DOHH2 (cell line): Measurements from ENCODE around the gene TSLP.

Experiments used
- H3F3A ChIP-seq: fragments of 200-600 bp; sonication (generic), shearing (Covaris generic); 2 replicates; pipeline ENCODE4 v1.6.0; 2016; ENCODE audit warnings: antibody characterized with exemption, mild to moderate bottlenecking; ENCODE audit not compliant: control insufficient read depth, insufficient read depth
- H3K27ac ChIP-seq: fragments of 200-600 bp; sonication (generic); 2 replicates; pipeline ENCODE4 v1.5.1; 2014; ENCODE audit warnings: low read depth, mild to moderate bottlenecking, low read length, moderate library complexity
- H3K27me3 ChIP-seq: fragments of 200-600 bp; sonication (generic); 2 replicates; pipeline ENCODE4 v1.6.1; 2014; ENCODE audit warnings: mild to moderate bottlenecking, low read length, mixed read lengths; ENCODE audit not compliant: control insufficient read depth
- H3K36me3 ChIP-seq: fragments of 200-600 bp; sonication (generic); 2 replicates; pipeline ENCODE4 v1.6.1; 2014; ENCODE audit warnings: mild to moderate bottlenecking, low read length, moderate library complexity, mixed read lengths; ENCODE audit not compliant: control insufficient read depth
- H3K4me1 ChIP-seq: fragments of 200-600 bp; sonication (generic); 2 replicates; pipeline ENCODE4 v1.6.1; 2014; ENCODE audit warnings: mild to moderate bottlenecking, low read length, mixed read lengths; ENCODE audit not compliant: control insufficient read depth
- H3K4me2 ChIP-seq: fragments of 200-600 bp; sonication (generic); 2 replicates; pipeline ENCODE4 v1.6.0; 2014; ENCODE audit warnings: mild to moderate bottlenecking, low read length, moderate library complexity
- H3K4me3 ChIP-seq: fragments of 200-600 bp; sonication (generic); 2 replicates; pipeline ENCODE4 v1.5.1; 2014; ENCODE audit warnings: mild to moderate bottlenecking, low read length, mixed read lengths
- H3K79me2 ChIP-seq: fragments of 200-600 bp; sonication (generic); 2 replicates; pipeline ENCODE4 v1.6.1; 2014; ENCODE audit warnings: mild to moderate bottlenecking, low read length, mixed read lengths; ENCODE audit not compliant: control insufficient read depth
- H3K9me2 ChIP-seq: fragments of 200-600 bp; sonication (generic); replicated peaks from 2 replicates; pipeline ENCODE4 v1.6.1; 2014; ENCODE audit warnings: mild to moderate bottlenecking, low read length, mixed read lengths; ENCODE audit not compliant: control insufficient read depth
- H3K9me3 ChIP-seq: fragments of 200-600 bp; sonication (generic); 2 replicates; pipeline ENCODE4 v1.6.1; 2014; ENCODE audit warnings: antibody characterized with exemption, low read length, mixed read lengths; ENCODE audit not compliant: control insufficient read depth, insufficient read depth
- H4K20me1 ChIP-seq: fragments of 200-600 bp; sonication (generic); 2 replicates; pipeline ENCODE4 v1.6.0; 2014; ENCODE audit warnings: low read depth, mild to moderate bottlenecking, antibody characterized with exemption, low read length, moderate library complexity; ENCODE audit not compliant: control insufficient read depth, insufficient read depth
- CTCF ChIP-seq: fragments of 200-600 bp; sonication (generic); IDR thresholded peaks from one replicate; pipeline ENCODE4 v1.5.1; 2014; ENCODE audit warnings: antibody characterized with exemption, mild to moderate bottlenecking, low read depth, low read length; ENCODE audit not compliant: poor library complexity, severe bottlenecking
- EZH2phosphoT487 ChIP-seq: fragments of 200-600 bp; sonication (generic); IDR thresholded peaks from 2 replicates; pipeline ENCODE4 v1.6.1; 2017; ENCODE audit warnings: borderline replicate concordance, mild to moderate bottlenecking, antibody characterized with exemption, low read length, moderate library complexity, mixed read lengths

The TSLP gene

GRCh38 chr5:111122398-111122797, 50.9 kb downstream of the TSLP start:
- Histone ChIP-seq H3K36me3 (peaks cover 94% of the 10 kb centered on the region), H3K27me3 (no peaks in the 10 kb centered on the region), H3K79me2 (peaks cover 3% of the 10 kb centered on the region), H3K9me2 (no peaks in the 10 kb centered on the region), H3F3A (peaks cover 3% of the 10 kb centered on the region; the same call in 1 of the 2 replicates), H3K27ac (no peak overlapping the region), H3K4me2 (no peak overlapping the region), H3K4me1 (no peaks in the 10 kb centered on the region), H3K4me3 (no peak overlapping the region), H4K20me1 (no peaks in the 10 kb centered on the region), H3K9me3 (no peaks in the 10 kb centered on the region)
- TF ChIP-seq CTCF (no peak), EZH2phosphoT487 (no peak)

GRCh38 chr5:111124793-111125192, 53.3 kb downstream of the TSLP start:
- H3K4me2 ChIP-seq: no peak overlapping the region
- no peaks in the 10 kb centered on the region for H4K20me1 ChIP-seq
- no peak overlapping the region for H3K4me3 ChIP-seq
- H3K27ac ChIP-seq: no peak overlapping the region
- TF ChIP-seq EZH2phosphoT487 (no peak), CTCF (no peak)
- no peaks in the 10 kb centered on the region for H3K9me3 ChIP-seq
- peaks cover 14% of the 10 kb centered on the region for H3F3A ChIP-seq
- no peaks in the 10 kb centered on the region for H3K9me2 ChIP-seq
- H3K4me1 ChIP-seq: no peaks in the 10 kb centered on the region
- H3K79me2 ChIP-seq: no peaks in the 10 kb centered on the region
- H3K27me3 ChIP-seq: no peaks in the 10 kb centered on the region
- H3K36me3 ChIP-seq: peaks cover 85% of the 10 kb centered on the region

- H3K36me3 ChIP-seq: peaks cover 65% of the 10 kb centered on the region
- peaks cover 23% of the 10 kb centered on the region for H3F3A ChIP-seq
- no peaks in the 10 kb centered on the region for H3K9me3 ChIP-seq
- H3K27ac ChIP-seq: no peak overlapping the region
- H3K79me2 ChIP-seq: no peaks in the 10 kb centered on the region
- H3K9me2 ChIP-seq: no peaks in the 10 kb centered on the region
- no peaks in the 10 kb centered on the region for H4K20me1 ChIP-seq
- no peaks in the 10 kb centered on the region for H3K4me1 ChIP-seq
- no peak overlapping the region for H3K4me3 ChIP-seq
- TF ChIP-seq EZH2phosphoT487 (no peak), CTCF (no peak)
- H3K4me2 ChIP-seq: no peak overlapping the region
- no peaks in the 10 kb centered on the region for H3K27me3 ChIP-seq
Observed at GRCh38 chr5:111126896-111127295, 55.4 kb downstream of the TSLP start.
